H1 (cell line): Measurements from ENCODE around the gene RTF1. TPM values are rescaled to one million over a fixed set of nuclear protein-coding genes. Genes with fewer than 3 reads are reported as not detected.

Experiments used
- CTCF ChIA-PET: fragments of 300-600 bp; sonication (Branson Sonifier 250); formaldehyde crosslinking; loops from one replicate; lab custom pipeline; 2021; ENCODE audit not compliant: partially characterized antibody; lab: Charles Lee
- POLR2A ChIA-PET: fragments of 300-600 bp; sonication (Branson Sonifier 250); formaldehyde crosslinking; loops from one replicate; lab custom pipeline; 2021; ENCODE audit warnings: inconsistent platforms; ENCODE audit not compliant: partially characterized antibody; lab: Charles Lee
- DNase-seq, 2 experiments: peaks; one replicate each; pipeline versions ENCODE4 v3.0.0 to v3.0.0-alpha.2; 2010 to 2022; ENCODE audit warnings: low spot score in 2 of 2, low read depth in 1 of 2, mixed read lengths in 1 of 2
- FAIRE-seq: peaks from 2 replicates; lab custom pipeline; 2011; peaks lifted over from hg19 to GRCh38; lab: Jason Lieb, UNC
- H2AFZ ChIP-seq: 2 replicates; pipeline ENCODE4 v1.8.1; 2012; ENCODE audit warnings: low read length, inconsistent platforms
- H2AK5ac ChIP-seq: 2 replicates; pipeline ENCODE4 v1.6.1; 2013; ENCODE audit warnings: low read depth, low read length
- H2BK120ac ChIP-seq: replicated peaks from 2 replicates; pipeline ENCODE3; 2013; ENCODE audit warnings: low read depth, low read length, inconsistent platforms
- H2BK12ac ChIP-seq: 2 replicates; pipeline ENCODE4 v1.6.1; 2013; ENCODE audit warnings: low read depth, low read length
- H2BK15ac ChIP-seq: 2 replicates; pipeline ENCODE4 v1.6.1; 2013; ENCODE audit warnings: low read length
- H2BK20ac ChIP-seq: 2 replicates; pipeline ENCODE4 v1.6.1; 2013; ENCODE audit warnings: low read length
- H2BK5ac ChIP-seq: 2 replicates; pipeline ENCODE4 v1.6.1; 2013; ENCODE audit warnings: low read depth, low read length
- H3K14ac ChIP-seq: 2 replicates; pipeline ENCODE4 v1.6.1; 2013; ENCODE audit warnings: inconsistent platforms; ENCODE audit not compliant: insufficient read length
- H3K18ac ChIP-seq: 2 replicates; pipeline ENCODE4 v1.6.1; 2013; ENCODE audit warnings: low read length; ENCODE audit errors: extremely low read depth
- H3K23ac ChIP-seq: 2 replicates; pipeline ENCODE4 v1.6.1; 2013; ENCODE audit warnings: inconsistent platforms; ENCODE audit not compliant: insufficient read length
- H3K23me2 ChIP-seq: 2 replicates; pipeline ENCODE4 v1.6.1; 2013; ENCODE audit warnings: low read depth, low read length
- H3K27ac ChIP-seq: 2 replicates; pipeline ENCODE4 v1.6.1; 2011; ENCODE audit warnings: low read depth, low read length, inconsistent platforms
- H3K27me3 ChIP-seq, 4 experiments: replicated peaks in 1 of 4; 1 replicate in 1 of 4; 2 replicates in 3 of 4; pipeline versions ENCODE4 v1.6.1 to v1.8.1; 2011 to 2013; ENCODE audit warnings: low read length in 3 of 4, mild to moderate bottlenecking in 3 of 4, inconsistent platforms in 2 of 4, mixed read lengths in 2 of 4, moderate library complexity in 1 of 4; ENCODE audit not compliant: control insufficient read depth in 3 of 4, insufficient read depth in 3 of 4; ENCODE audit errors: extremely low read depth in 1 of 4
- H3K36me3 ChIP-seq, 4 experiments: 2 replicates each; pipeline versions ENCODE4 v1.6.1 to v1.8.1; 2011 to 2013; ENCODE audit warnings: mild to moderate bottlenecking in 4 of 4, low read length in 3 of 4, moderate library complexity in 2 of 4, control low read depth in 1 of 4, inconsistent platforms in 1 of 4; ENCODE audit not compliant: insufficient read depth in 4 of 4, control insufficient read depth in 2 of 4
- H3K4ac ChIP-seq: replicated peaks from 2 replicates; pipeline ENCODE3; 2013; ENCODE audit warnings: low read length, low read depth, mixed read lengths, inconsistent platforms; ENCODE audit not compliant: insufficient read length
- H3K4me1 ChIP-seq, 4 experiments: replicated peaks in 1 of 4; 1 replicate in 1 of 4; 2 replicates in 3 of 4; pipeline versions ENCODE4 v1.6.1 to v1.8.1; 2011 to 2013; ENCODE audit warnings: low read length in 3 of 4, inconsistent platforms in 2 of 4, mixed read lengths in 1 of 4; ENCODE audit not compliant: insufficient read depth in 4 of 4, control insufficient read depth in 3 of 4
- H3K4me2 ChIP-seq, 2 experiments: 2 replicates each; pipeline versions ENCODE4 v1.6.1 to v1.8.1; 2011 to 2013; ENCODE audit warnings: low read depth in 2 of 2, low read length in 2 of 2, control low read depth in 1 of 2, inconsistent platforms in 1 of 2, mild to moderate bottlenecking in 1 of 2; ENCODE audit not compliant: insufficient read depth in 1 of 2
- H3K4me3 ChIP-seq, 4 experiments: fragments of 200-600, 300-600 bp in 1 of 4; sonication (generic), shearing (Covaris generic), sonication (Bioruptor Twin) in 1 of 4; 2 replicates each; pipeline versions ENCODE4 v1.5.1 to v1.8.1; 2011 to 2016; ENCODE audit warnings: low read length in 4 of 4, low read depth in 3 of 4, control low read depth in 2 of 4, inconsistent platforms in 2 of 4, mild to moderate bottlenecking in 2 of 4, mixed read lengths in 1 of 4, moderate library complexity in 1 of 4; ENCODE audit not compliant: insufficient read depth in 2 of 4; ENCODE audit errors: extremely low read depth in 1 of 4
- H3K56ac ChIP-seq: replicated peaks from 2 replicates; pipeline ENCODE3; 2013; ENCODE audit warnings: low read depth, mild to moderate bottlenecking, mixed read lengths, low read length, inconsistent platforms; ENCODE audit not compliant: insufficient read length
- H3K79me1 ChIP-seq: 2 replicates; pipeline ENCODE4 v1.6.1; 2013; ENCODE audit warnings: low read depth, low read length, control low read depth
- H3K79me2 ChIP-seq, 2 experiments: 2 replicates each; pipeline versions ENCODE4 v1.6.1 to v1.8.1; 2012 to 2013; ENCODE audit warnings: low read length in 2 of 2, mild to moderate bottlenecking in 2 of 2, inconsistent platforms in 1 of 2; ENCODE audit not compliant: insufficient read depth in 2 of 2, control insufficient read depth in 1 of 2
- H3K9ac ChIP-seq, 4 experiments: replicated peaks in 1 of 4; 1 replicate in 1 of 4; 2 replicates in 3 of 4; pipeline versions ENCODE4 v1.6.1 to v1.8.1; 2011 to 2013; ENCODE audit warnings: low read depth in 3 of 4, low read length in 3 of 4, control low read depth in 2 of 4, mild to moderate bottlenecking in 2 of 4, moderate library complexity in 2 of 4, inconsistent platforms in 1 of 4; ENCODE audit errors: extremely low read depth in 1 of 4
- H3K9me3 ChIP-seq, 2 experiments: 2 replicates each; pipeline versions ENCODE4 v1.6.1 to v1.8.1; 2012 to 2013; ENCODE audit warnings: mild to moderate bottlenecking in 2 of 2, moderate library complexity in 2 of 2, control low read depth in 1 of 2, inconsistent platforms in 1 of 2, low read depth in 1 of 2, low read length in 1 of 2, mixed read lengths in 1 of 2; ENCODE audit not compliant: insufficient read depth in 2 of 2
- H4K20me1 ChIP-seq, 2 experiments: replicated peaks in 1 of 2; 2 replicates each; pipeline versions ENCODE3 to v1.8.1; 2011 to 2013; ENCODE audit warnings: inconsistent platforms in 2 of 2, low read length in 2 of 2, mild to moderate bottlenecking in 1 of 2; ENCODE audit not compliant: insufficient read depth in 2 of 2, control insufficient read depth in 1 of 2
- H4K5ac ChIP-seq: 2 replicates; pipeline ENCODE4 v1.6.1; 2013; ENCODE audit warnings: low read length, low read depth, mixed read lengths, inconsistent platforms; ENCODE audit not compliant: insufficient read length
- H4K8ac ChIP-seq: 2 replicates; pipeline ENCODE4 v1.8.0; 2013; ENCODE audit warnings: mild to moderate bottlenecking, moderate library complexity, low read length, inconsistent platforms; ENCODE audit not compliant: insufficient read depth; ENCODE audit errors: extremely low read depth
- H4K91ac ChIP-seq: replicated peaks from 2 replicates; pipeline ENCODE3; 2013; ENCODE audit warnings: low read length, mixed read lengths, inconsistent platforms; ENCODE audit not compliant: insufficient read length
- SP1 ChIP-seq: IDR thresholded peaks from 2 replicates; pipeline ENCODE4 v1.6.1; 2011; ENCODE audit warnings: low read depth, low read length
- WGBS, 2 experiments: shearing (Covaris generic) in 1 of 2; methylation state at CpG; one replicate each; pipeline versions ENCODE4 v1.1.6 to v1.1.7; 2013 to 2015; ENCODE audit warnings: low lambda C conversion rate in 2 of 2, mixed read lengths in 2 of 2, inconsistent platforms in 1 of 2, low coverage in 1 of 2, missing lambda C conversion rate in 1 of 2; ENCODE audit not compliant: insufficient replicate concordance in 2 of 2, insufficient coverage in 1 of 2, insufficient read length in 1 of 2; ENCODE audit errors: extremely low coverage in 1 of 2, missing lambda C conversion rate in 1 of 2; 5-methylcytosine and 5-hydroxymethylcytosine counted together
- polyA plus RNA-seq, 7 experiments: library from polyadenylated mRNA; depleted of rRNA in 3 of 7; stranded (reverse) in 5 of 7; unstranded in 2 of 7; fragments of >200 nt in 5 of 7; fragments of 200-250 nt in 2 of 7; gene quantifications; 1 replicate in 5 of 7; 2 replicates in 1 of 7; 4 replicates in 1 of 7; pipeline versions ENCODE4 v1.2.1 to v1.2.3, GENCODE V29; 2011 to 2013; ENCODE audit warnings: missing spikeins in 2 of 7, mixed read lengths in 2 of 7
- total RNA-seq: library from RNA; stranded (reverse); fragmentation: NEBNext Ultra II Directional; extraction: Animal tissue kit (Norgen Biotek cat#: 25700); gene quantifications from 2 replicates; pipeline ENCODE4 v1.2.1, GENCODE V29; 2021

Gene RTF1
- total and polyA plus RNA-seq, 2 of the 8 experiments (the other 6 are each of a cell fraction or from before 2014, with no cell fraction given): 22.6 to 47.7 TPM

DNA sequence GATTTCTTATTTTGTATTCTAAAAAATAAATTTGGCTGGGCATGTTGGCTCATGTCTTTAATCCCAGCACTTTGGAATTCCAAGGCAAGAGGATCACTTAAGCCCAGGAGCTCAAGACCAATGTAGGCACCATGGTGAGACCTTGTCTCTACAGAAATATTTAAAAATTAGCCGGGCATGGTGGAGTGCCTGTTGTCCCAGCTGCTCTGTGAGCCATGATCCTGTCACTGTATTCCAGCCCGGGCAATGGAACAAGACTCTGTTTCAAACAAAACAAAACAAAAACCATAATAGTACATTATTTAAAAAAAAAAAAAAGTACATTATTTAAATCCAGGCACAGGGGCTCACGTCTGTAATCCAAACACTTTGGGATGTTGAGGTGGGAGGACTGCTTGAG is 5.5 kb upstream of the RTF1 start:
- Histone ChIP-seq H2BK15ac (no peak overlapping the region), H2BK20ac (no peak overlapping the region), H3K14ac (no peak overlapping the region), H4K8ac (no peak overlapping the region), H3K9ac (no peak overlapping the region), H3K27me3 (no peaks in the 10 kb centered on the region), H4K20me1 (peaks cover 0 to 2% of the 10 kb centered on the region in 2 experiments), H3K4ac (no peak overlapping the region), H4K91ac (no peak overlapping the region), H4K5ac (no peak overlapping the region), H3K18ac (no peak overlapping the region), H3K79me1 (no peaks in the 10 kb centered on the region), H2BK120ac (no peak overlapping the region), H3K36me3 (no peaks in the 10 kb centered on the region), H3K4me1 (no peaks in the 10 kb centered on the region), H3K23me2 (peaks cover 6% of the 10 kb centered on the region; the same call in 1 of the 2 replicates), H2BK5ac (no peak overlapping the region), H3K27ac (no peak overlapping the region), H2AK5ac (no peak overlapping the region), H2BK12ac (no peak overlapping the region), H3K4me3 (no peak overlapping the region), H3K9me3 (no peaks in the 10 kb centered on the region), H3K79me2 (peaks cover 0 to 8% of the 10 kb centered on the region in 2 experiments; a peak in 1 of 4 replicates), H3K56ac (no peak overlapping the region), H2AFZ (no peak overlapping the region), H3K4me2 (no peak overlapping the region), H3K23ac (no peak overlapping the region)
- POLR2A ChIA-PET: interaction anchor here (1.0 kb wide), 1 partner anchor 10 kb away, joined by 3 read pairs; no protein-coding TSS in a partner anchor
- FAIRE-seq: no peak
- no peak for TF ChIP-seq SP1
- CTCF ChIA-PET: no interaction called here
- WGBS, 2 experiments: 96% methylated on average over 3 of the region's 3 CpGs; no CpG with 5 or more reads in 1 of the 2 experiments
- no peak for DNase-seq
